ENCODE results near the gene GBF1.

The GBF1 gene

DNA sequence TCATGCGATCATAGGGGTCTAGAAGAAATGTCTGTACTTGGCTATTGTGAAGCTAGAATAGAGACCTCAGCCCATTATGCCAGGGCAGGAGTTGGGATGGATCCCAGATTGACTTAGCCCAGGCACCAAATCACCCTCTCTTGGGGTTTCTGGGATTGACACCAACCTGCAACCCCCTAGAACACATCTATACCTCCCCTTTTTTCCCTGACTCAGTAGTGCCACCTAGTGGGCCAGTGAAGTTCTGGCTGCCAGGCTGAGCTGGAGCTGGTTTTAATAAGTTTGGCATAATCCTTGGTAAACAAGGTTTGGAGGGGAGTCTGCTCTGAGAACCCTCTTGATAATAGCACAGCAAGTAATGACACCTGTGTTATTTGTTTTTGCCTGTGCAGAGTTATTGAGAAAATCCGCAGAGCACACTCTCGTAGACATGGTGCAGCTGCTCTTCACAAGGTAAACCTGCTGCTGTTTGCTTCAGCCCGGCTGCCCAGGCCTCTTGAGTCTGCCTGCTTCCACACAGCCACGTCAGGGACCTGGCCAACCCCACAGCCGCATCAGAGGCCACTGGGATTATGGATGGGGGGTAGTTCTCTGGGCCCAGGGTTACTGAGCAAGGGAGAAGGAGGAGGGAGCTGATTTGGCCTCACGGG, 106.9 kb downstream of the GBF1 start:
- peak; percentile 87 for DNase-seq

DNA sequence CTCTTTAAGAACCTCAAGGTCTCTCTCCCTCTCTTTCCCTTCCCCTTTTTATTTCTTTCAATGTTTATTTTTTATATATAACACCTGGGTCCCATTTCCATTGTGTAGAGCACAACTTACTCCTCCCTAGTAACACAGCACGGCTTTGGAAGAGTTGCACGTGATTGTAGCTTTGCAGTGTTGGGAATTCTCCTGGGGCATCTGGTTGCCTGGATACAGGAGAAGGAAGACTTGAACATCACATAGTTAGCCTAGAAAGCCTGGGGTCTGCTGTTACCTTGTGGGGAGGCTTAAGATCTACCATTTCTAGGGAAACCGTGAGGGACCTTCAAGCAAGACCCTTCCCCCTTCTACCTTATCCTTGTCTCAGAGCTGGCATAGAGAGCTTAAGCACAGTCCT, 109.1 kb downstream of the GBF1 start:
- no peak for DNase-seq

DNA sequence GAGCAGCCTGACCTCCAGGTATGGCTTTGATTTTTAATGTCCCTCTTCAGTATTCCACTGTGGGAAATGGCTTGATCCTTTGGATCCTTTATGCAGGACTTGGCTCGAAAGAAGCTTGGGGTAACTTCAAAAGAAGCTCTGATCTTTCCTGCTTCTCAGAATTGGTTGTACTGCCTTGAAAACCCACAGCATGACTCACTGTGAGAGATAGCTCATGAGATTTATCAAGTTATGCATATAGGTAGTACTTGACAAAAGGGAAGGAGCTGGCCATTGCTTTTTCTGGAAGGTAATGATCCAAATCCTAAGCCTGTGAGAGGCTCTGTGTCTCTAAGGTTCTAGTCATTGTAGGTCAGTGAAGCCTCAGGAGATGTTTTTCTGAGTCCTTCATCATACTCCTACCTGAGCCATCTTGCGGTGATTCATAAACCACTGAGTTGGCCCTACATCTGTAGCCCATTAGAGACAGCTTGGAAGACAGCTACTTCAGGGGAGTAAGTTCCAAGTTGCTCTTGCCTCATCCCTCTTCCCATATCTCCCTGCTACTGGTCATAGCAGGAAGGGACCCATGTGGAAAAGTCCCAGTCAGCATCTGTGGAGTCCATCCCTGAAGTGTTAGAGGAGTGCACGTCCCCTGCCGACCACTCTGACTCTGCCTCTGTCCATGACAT, 113.5 kb downstream of the GBF1 start:
- DNase-seq: no peak

DNA sequence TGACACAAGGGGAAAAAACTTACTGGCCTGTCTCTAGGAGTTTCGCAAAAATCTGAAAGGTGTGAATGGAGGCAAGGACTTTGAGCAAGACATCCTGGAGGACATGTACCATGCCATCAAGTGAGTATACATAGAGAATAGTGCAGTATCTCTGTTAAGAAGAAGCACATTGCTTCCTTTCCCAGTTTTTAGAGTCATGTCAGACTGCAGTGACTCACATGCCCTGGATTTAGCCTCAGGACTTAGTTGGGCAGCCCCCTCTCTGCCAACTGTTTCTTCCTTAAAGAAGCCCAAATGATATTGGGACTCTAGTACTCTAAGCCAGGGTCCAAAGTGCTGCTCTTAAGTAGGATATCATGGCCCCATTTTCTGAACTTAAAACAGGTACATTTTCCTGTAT, 122.1 kb downstream of the GBF1 start:
- DNase-seq: no peak

DNA sequence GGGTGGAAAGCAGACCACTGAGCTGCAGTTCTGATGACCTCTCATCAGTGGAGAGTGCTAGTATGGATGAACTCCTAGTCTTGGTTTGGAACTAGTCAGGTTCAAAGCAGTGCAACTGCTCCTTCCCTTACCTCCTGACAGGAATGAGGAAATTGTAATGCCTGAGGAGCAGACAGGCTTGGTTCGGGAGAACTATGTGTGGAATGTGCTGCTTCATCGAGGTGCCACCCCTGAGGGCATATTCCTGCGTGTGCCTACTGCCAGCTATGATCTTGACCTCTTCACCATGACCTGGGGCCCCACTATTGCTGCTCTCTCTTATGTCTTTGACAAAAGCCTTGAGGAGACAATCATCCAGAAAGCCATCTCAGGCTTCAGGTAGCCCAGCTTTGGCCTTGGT, 122.7 kb downstream of the GBF1 start:
- no peak for DNase-seq

DNA sequence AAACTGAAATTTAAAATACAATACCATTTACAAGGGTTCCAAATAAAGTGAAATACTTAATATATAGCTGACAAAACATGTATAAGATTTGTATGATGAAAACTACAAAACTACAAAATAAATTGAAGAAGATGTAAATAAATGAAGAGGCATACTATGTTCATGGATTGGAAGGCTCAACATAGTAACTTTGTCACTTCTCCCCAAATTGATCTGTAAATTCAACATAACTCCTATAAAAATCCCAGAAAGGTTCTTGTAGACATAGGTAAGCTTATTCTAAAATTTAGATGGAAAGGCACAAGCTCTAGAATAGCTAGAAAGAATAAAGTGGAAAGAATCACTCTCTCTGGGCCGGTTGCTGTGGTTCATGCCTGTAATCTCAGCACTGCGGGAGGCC, 126.0 kb downstream of the GBF1 start:
- DNase-seq: no peak

DNA sequence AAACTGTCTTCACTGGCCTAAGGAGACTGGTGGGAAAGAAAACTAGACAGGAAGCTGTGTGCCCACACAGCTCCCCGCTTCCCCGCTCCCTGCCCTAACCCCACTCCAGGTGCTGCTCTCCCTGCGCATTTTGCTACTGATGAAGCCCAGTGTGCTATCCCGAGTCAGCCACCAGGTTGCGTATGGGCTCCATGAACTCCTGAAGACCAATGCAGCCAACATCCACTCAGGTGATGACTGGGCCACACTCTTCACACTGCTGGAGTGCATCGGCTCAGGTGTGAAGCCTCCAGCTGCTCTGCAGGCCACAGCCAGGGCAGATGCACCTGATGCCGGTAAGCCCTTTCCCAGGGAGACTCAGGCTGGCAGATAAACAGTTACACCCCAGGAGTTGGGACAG, 129.9 kb downstream of the GBF1 start:
- DNase-seq: no peak

DNA sequence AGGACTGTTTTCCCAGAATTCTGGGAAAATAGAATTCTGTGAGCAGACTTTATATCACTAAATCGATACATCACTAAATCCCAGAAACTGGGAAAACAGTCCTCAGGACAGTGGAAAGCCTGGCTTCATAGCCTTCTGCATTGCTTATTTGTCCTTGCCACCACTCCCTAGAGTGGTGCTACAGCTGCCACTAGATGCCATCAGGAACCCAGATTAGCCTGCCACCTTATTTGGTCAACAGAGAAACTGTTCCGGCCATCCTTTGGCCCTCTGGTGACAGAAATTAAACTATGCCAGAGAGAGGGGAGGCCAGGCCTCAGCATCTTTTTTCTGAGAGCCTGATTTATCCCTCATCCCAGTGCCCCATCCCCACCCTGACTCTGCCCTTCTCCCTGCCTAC, 130.5 kb downstream of the GBF1 start:
- no peak for DNase-seq

DNA sequence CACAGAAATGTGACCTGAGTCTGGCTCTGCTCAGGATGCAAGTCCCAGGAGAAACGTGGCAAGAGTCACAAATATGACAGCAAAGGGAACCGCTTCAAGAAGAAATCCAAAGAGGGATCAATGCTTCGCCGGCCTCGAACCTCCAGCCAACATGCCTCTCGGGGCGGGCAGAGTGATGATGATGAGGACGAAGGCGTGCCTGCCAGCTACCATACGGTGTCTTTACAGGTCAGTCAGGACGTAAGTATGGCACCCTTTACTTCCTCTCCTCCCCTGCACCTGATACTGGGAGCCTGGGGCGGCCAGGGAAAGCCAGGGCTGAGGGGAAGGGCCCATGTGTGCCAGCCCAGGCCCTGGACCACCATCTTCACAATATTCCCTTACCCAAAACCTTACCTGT, 131.6 kb downstream of the GBF1 start:
- DNase-seq: no peak

DNA sequence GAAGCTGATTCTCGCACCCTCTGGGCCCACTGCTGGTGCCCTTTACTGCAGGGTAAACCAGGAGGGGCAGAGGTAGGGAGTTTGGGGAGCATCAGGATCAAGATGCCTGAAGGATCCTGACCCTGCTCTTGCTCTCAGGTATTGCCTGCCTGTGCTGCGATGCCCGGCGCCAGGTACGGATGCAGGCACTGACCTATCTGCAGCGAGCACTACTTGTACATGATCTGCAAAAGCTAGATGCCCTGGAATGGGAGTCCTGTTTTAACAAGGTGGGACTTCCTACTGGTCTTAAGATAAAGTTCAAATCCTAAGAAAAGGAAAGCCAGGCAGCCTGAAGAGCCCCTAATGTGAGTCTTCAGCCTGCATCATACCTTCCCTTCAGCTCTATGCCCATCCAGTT, 134.1 kb downstream of the GBF1 start:
- DNase-seq: no peak

DNA sequence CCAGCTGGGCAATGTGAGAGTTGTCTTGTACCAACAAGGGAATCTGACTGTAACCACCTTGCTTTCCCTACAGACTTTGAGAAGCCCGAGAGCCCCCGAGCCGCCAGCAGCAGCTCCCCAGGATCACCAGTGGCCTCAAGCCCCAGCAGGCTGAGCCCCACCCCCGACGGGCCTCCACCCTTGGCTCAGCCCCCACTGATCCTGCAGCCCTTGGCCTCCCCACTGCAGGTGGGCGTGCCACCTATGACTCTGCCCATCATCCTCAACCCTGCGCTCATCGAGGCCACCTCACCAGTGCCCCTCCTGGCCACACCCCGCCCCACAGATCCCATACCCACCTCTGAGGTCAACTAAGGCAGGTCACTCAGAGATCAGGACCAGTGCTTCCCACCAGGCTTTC, 136.7 kb downstream of the GBF1 start:
- DNase-seq: no peak

DNA sequence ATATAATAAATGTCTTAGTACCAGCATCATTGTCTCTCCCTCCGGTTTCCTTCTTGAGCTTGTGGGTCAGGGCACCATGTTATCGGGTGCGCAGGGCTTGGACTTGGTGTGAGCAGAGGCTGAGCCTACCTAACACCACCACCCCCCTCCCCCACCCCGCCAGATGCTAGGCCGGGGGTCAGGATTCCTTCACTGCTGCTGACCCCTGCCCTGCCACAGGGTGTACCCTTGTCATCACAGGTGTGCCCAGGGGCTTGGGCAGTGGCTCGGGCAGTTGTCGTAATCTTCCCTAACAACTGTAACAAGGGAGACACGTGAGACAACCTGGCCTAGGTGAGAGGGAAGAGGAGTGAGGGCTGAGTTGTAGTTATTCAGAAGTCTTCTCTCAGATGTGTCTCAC, 137.5 kb downstream of the GBF1 start:
- DNase-seq: no peak

DNA sequence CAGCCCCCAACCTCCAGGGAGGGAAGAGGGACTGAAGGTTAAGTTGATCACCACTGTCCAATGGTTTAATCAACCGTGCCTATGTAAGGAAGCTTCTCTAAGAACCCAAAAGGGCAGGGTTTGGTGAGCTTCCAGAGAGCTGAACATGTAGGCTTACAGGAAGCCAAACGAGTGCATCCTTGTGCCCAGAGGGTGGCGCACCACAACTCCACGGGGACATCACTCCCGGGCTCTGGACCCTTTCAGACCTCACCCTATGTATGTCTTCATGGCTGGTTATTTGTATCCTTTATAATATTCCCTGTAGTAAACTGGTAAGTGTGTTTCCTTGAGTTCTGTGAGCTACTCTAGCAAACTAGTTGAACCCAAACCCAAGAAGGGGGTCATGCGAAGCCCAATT, 138.7 kb downstream of the GBF1 start:
- DNase-seq: no peak

DNA sequence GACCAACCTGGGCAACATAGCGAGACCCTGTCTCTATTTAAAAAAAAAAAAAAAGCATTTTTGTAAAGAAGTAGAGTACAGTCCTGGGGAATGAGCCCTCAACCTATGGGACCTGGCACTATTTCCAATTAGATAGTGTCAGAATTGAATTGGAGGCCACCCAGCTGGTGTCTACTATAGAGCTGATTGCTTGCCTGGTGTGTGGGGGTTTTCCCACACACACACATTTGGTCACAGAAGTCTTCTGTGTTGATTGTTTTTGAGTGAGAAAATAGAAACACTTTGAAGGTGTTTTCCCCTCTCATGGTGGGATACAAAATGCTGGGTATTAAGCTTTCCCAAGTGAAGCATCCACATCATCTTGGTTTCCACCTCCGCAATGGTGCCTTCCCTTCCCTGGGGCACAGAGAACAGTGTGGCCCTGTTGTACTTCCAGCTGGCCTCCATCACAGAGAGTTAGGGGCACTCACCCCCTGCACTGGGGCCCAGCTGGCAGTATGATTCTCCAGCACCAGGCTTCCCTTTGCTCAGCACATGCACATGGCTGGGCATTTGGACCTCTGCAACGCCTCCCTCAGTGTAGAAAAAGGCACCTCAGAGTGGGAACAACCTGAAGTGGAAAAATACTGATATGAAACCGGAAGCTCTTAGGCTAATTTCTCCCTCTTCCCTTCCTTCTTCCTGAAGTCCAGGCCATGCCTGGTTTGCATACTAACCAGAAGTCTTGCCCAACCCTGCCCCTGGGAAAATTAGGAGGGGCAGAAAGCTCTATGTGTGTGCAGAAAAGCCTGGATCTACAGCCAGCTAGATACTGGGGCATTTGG, 139.5 kb downstream of the GBF1 start:
- no peak for DNase-seq

DNA sequence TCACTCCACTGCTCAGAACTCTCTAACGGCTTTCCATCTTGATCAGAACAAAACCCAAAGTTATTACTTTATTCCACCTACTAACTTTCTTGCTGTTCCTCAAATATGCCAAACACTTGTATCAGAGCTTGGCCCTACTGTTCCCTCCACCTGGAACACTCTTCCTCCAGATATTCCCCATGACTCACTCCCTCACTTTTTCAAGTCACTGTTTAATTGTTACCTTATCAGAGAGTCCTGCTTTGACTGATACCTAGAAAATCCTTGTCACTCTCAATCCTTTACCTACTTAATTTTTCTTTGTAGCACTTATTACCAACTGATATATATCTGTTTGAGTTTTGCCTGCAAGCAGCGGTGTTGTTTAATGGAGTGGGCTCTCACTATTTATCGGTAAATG, 144.6 kb downstream of the GBF1 start:
- DNase-seq: no peak

DNA sequence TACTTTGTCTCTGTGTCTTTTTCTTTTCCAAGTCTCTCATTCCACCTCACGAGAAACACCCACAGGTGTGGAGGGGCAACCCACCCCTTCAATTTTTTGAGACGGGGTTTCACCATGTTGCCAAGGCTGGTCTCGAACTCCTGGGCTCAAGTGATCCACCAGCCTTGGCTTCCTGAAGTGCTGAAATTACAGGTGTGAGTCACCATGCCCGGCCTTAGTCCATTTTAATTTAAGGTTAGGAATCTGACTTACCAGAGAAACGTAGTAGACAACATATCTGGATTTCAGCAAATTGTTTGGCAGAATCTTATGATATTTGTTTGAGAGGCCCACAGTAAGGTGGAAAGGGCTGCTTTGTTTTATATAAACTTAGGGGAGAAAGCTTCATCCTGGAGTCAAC, 147.0 kb downstream of the GBF1 start:
- DNase-seq: no peak

DNA sequence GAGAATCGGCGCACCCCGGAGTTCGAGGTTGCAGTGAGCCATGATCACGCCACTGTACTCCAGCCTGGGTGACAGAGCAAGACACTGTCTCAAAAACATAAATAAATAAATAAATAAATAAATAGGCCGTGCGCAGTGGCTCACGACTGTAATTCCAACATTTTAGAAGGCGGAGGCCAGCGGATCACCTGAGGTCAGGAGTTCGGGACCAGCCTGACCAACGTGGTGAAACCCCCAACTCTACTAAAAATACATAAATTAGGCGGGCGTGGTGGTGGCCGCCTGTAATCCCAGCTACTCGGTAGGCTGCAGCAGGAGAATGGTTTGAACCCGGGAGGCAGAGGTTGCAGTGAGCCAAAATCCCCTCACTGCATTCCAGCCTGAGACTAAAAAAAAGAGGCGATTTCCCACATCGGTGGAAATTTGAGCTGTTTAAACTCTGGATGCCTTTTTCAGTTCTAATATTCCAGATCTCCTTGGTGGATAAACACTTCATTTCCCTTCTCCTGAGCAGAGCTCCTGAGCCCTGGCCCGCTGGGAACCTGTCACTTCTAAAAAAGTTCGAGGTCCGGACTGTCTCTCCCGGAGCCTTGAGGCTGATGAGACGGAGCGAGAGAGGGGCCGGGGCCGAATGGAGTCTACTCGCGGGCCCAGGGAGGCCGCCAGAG, 148.2 kb downstream of the GBF1 start:
- no peak for DNase-seq

DNA sequence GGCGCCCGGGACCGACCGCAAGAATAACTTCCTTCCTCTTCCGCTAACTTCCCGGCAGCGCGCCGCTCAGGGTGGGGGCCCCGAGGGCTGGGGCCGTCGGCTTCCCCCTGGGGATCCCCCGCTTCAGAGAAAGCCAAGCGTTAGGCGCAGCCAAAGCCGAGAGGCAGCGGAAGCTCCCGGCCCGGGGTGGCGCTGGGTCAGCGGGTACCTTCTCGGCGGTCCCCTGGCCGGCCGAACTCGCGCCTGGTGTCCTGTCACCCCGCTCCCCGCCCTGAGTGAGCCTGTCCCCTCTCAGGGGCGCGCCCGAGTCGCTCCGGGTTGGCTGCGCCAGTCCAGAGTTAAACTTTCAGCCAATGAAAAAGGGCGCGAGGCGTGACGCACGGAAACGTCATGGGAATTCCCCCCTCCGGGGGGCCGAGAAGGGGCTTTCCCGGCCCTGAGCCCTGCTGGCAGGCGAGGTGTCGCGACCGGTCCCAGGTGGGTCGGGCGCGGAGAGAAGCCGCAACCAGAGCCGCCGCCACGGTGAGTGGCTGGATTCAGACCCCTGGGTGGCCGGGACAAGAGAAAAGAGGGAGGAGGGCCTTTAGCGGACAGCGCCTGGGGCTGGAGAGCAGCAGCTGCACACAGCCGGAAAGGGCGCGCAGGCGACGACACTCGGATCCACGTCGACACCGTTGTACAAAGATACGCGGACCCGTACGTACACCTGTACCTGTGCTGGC, 148.9 kb downstream of the GBF1 start:
- peak; percentile 99 for DNase-seq

DNA sequence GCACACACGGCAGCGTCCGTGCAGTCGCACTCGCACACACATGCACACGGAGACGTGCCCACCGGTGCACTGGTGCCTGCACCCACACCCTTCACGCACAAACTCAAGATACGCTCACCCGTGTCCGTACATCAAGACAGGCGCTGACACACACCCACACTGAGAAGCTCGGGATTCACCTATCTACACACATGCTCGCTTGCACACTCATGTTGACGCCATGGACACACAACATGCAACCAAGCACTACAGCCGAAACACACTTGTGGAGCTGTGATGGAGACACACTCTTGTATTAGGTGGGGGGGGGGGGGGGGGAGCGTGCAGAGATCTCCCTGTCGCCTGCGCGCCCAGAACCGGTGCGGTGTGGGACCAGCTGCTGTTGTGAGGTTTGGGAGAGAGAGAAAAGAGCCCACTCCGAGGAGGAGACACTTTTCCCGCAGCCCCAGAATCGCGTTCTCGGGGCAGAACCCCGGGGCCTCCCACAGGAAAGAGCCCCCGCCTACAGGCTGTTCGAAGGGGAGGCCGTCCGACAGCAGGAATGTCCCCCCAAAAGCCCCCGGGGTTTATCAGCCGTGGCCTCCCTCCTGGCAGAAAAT, 149.6 kb downstream of the GBF1 start:
- DNase-seq: no peak

DNA sequence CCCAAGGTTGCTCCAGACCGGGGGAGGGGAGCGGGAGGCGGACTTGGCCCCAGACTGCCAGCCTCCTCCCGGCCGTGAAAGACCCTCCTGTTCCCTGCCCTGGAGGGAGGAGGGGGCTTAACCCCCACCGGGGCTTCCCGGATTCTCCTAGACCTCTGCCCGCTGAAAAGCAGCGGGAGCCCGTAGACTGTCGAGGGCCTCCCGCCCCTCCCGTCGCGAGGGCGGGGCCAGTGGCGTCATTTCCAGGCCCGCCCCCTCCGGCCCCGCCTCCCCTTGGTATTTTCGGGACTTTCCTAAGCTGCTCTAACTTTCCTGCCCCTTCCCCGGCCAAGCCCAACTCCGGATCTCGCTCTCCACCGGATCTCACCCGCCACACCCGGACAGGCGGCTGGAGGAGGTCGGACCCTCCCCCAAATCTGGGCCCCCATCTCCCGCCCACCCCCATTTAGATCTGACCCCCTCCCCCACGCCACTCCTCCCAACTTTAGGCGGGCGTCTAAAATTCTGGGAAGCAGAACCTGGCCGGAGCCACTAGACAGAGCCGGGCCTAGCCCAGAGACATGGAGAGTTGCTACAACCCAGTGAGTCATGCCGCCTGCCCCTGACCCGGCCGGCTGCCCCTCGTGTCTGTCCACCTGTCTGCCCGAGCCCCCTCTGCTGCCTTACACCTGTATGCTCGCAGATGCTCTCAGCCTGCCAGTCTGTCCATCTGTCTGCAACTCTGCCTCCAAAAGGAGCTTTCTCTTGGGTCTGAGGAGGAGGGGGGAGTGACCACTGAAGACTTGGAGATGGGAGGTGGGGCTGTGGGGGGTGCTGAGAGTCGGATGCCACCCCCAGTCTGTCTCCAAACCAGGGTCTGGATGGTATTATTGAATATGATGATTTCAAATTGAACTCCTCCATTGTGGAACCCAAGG, 150.3 kb downstream of the GBF1 start, which contains the start of gene NFKB2:
TSS of gene NFKB2 (plus strand) at position 306 of the 917 bp plus-strand sequence. CDS start at position 561, 255 bp downstream.
- peak; percentile 97 for DNase-seq

DNA sequence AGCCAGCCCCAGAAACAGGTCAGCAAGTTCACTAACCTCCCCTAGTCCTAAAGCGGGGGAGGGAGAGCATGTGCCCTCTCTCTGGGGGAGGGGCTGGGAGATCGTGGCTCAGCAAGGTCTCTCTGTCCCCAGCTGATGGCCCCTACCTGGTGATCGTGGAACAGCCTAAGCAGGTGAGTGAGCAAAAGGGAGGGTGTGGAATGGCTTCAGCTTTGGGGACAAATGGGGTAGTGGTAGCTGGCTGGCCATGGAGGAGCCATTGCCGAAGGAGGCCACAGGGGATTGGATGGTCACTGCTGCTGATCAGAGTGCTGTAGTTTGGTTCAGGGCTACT, 151.0 kb downstream of the GBF1 start:
- DNase-seq: peak; percentile 65

Measured in activated CD8-positive, alpha-beta memory T cell treated with anti-CD3 and anti-CD28 coated beads for 24 hours (primary cell).